Thoracic aorta (tissue), 2 donors: Measurements from ENCODE around the gene KIF18A. TPM values are rescaled to one million over a fixed set of nuclear protein-coding genes. Genes with fewer than 3 reads are reported as not detected.

Experiments
- ATAC-seq: fragments of 150-250 bp; one replicate; pipeline ENCODE4 v1.8.0; 2017; ENCODE audit warnings: low read depth; ENCODE audit not compliant: insufficient number of reproducible peaks, low FRiP score
- DNase-seq: peaks from one replicate; pipeline ENCODE4 v3.0.0-alpha.2; 2020; ENCODE audit warnings: low spot score
- H3K27ac ChIP-seq, 2 donors: fragments of 200-600 bp; sonication (generic); 1 replicate in 1 of 2; 2 replicates in 1 of 2; pipeline ENCODE4 v1.5.1; 2016; ENCODE audit warnings: mild to moderate bottlenecking in 2 of 2, moderate library complexity in 2 of 2
- H3K27me3 ChIP-seq: fragments of 200-600 bp; sonication (generic); replicated peaks from 2 replicates; pipeline ENCODE4 v1.6.0; 2016; ENCODE audit warnings: mild to moderate bottlenecking; ENCODE audit not compliant: insufficient read depth
- H3K36me3 ChIP-seq: fragments of 200-600 bp; sonication (generic); one replicate; pipeline ENCODE4 v1.5.1; 2016
- H3K4me1 ChIP-seq, 2 donors: fragments of 200-600 bp; sonication (generic); 1 replicate in 1 of 2; 2 replicates in 1 of 2; pipeline versions ENCODE4 v1.5.1 to v1.6.0; 2016; ENCODE audit warnings: low read depth in 2 of 2, mild to moderate bottlenecking in 1 of 2; ENCODE audit not compliant: control insufficient read depth in 1 of 2
- H3K4me3 ChIP-seq: fragments of 200-600 bp; sonication (generic); 2 replicates; pipeline ENCODE4 v1.5.1; 2016; ENCODE audit warnings: mild to moderate bottlenecking
- H3K9me3 ChIP-seq: fragments of 200-600 bp; sonication (generic); 2 replicates; pipeline ENCODE4 v1.5.1; 2016
- total RNA-seq, 2 donors: library from RNA; depleted of rRNA; stranded (reverse); fragments of >200 nt; gene quantifications; one replicate each; pipeline versions ENCODE4 v1.1.0 to v1.2.3, GENCODE V29; 2016
- TF ChIP-seq, protein P1 (sequence below): fragments of 200-600 bp; sonication (generic); IDR thresholded peaks from one replicate; pipeline ENCODE4 v1.5.1; 2019; ENCODE audit warnings: antibody characterized with exemption

The KIF18A gene
- total RNA-seq, 2 donors from 2014 or later, result 0.28 TPM; not detected in 1

DNA sequence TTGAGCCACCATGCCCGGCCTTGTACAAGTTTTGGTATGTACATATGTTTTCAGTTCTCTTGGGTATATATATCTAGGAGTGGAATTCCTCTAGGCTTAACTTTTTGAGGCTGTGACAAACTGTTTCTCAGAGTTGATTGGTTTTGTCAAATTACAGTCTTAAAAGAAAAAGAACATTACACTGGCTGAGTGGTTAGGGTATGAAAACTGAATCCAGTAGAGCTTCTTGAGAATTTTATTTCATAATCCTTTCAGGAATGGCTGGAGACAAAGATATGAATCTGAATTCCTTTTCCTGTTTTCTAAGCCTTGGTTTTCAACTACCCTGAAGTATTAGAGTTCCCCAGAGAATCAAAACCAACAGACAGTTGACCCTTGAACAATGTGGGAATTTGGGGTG lies 6.8 kb upstream of the KIF18A start:
- Histone ChIP-seq H3K9me3 (no peaks in the 10 kb centered on the region), H3K27ac (no peak overlapping the region), H3K4me3 (no peak overlapping the region), H3K36me3 (peaks cover 6% of the 10 kb centered on the region), H3K27me3 (no peaks in the 10 kb centered on the region), H3K4me1 (peaks cover 6 to 21% of the 10 kb centered on the region in 2 donors)
- no peak for ATAC-seq
- no peak for DNase-seq
- TF ChIP-seq, protein P1, sequence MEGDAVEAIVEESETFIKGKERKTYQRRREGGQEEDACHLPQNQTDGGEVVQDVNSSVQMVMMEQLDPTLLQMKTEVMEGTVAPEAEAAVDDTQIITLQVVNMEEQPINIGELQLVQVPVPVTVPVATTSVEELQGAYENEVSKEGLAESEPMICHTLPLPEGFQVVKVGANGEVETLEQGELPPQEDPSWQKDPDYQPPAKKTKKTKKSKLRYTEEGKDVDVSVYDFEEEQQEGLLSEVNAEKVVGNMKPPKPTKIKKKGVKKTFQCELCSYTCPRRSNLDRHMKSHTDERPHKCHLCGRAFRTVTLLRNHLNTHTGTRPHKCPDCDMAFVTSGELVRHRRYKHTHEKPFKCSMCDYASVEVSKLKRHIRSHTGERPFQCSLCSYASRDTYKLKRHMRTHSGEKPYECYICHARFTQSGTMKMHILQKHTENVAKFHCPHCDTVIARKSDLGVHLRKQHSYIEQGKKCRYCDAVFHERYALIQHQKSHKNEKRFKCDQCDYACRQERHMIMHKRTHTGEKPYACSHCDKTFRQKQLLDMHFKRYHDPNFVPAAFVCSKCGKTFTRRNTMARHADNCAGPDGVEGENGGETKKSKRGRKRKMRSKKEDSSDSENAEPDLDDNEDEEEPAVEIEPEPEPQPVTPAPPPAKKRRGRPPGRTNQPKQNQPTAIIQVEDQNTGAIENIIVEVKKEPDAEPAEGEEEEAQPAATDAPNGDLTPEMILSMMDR, result no peak

DNA sequence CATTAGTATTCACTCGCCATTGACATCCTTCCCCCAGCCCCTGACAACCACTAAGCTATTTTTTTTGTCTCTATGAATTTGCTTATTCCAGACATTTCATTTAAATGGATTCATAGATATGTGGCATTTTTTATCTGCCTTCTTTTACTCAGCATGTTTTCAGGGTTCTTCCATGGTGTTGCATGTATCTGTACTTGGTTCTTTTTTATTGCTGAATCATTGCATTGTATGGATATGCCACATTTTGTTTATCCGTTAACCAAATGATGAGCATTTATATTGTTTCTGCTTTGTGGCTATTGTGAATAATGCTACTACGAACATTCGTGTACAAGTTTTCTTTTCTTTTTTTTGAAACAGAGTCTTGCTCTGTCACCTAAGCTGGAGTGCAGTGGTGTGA lies 6.2 kb upstream of the KIF18A start:
- no peak overlapping the region for H3K4me3 ChIP-seq
- TF ChIP-seq, protein P1, result no peak

GRCh38 chr11:28110821-28111200 lies 2.9 kb upstream of the KIF18A start:
- Histone ChIP-seq H3K27ac (peak overlapping the region; percentile 78 to 81), H3K4me3 (peak overlapping the region; percentile 85), H3K27me3 (no peaks in the 10 kb centered on the region), H3K4me1 (peaks cover 12 to 41% of the 10 kb centered on the region in 2 donors), H3K9me3 (no peaks in the 10 kb centered on the region), H3K36me3 (peaks cover 6% of the 10 kb centered on the region)
- ATAC-seq, result no peak
- no peak for DNase-seq
- TF ChIP-seq, protein P1, result no peak

More for the DNA sequence above, 6.2 kb upstream of the KIF18A start:
- peaks cover 7 to 27% of the 10 kb centered on the region in 2 donors for H3K4me1 ChIP-seq
- ATAC-seq, result no peak
- H3K9me3 ChIP-seq, result no peaks in the 10 kb centered on the region
- no peaks in the 10 kb centered on the region for H3K27me3 ChIP-seq
- H3K36me3 ChIP-seq, result peaks cover 6% of the 10 kb centered on the region
- DNase-seq, result no peak
- no peak overlapping the region for H3K27ac ChIP-seq

DNA sequence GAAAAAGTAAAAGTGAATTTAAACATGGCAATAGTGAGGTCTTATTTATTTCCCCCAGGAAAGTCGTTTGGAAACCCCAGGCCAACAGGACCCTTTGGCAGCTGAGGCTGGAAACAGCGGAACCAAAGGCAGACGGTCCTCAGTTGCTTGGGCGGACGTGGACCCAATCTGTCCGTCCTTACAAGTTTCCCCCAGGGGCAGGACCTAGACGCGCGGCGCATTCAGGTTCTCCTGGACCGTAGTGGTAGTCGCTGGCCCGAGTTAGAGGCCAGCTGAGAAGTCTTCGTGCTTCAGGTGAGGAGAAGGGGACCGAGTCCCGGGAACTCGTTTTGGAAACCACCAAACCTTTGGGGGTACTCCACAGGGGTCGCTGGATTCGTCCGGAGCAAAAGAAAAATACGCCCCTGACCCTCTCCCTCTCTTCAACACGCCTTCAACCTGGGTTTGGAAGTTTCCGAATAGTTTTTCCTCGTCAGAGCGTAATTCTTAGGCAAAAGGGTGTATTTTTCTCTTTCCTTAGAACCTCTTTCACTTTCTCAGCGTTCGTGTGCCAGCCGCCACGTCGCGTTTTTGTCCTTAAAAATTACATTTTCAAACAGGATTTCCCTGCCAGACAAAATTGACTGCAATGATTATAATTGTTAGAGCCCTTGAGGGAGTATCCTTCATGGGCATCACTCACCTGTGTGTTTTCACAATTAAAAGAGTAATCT lies 2.3 kb upstream of the KIF18A start:
- ATAC-seq (no peak), DNase-seq (peak; percentile 6)
- Histone ChIP-seq H3K27me3 (no peaks in the 10 kb centered on the region), H3K4me3 (peak overlapping the region; percentile 85), H3K36me3 (peaks cover 6% of the 10 kb centered on the region), H3K9me3 (no peaks in the 10 kb centered on the region), H3K27ac (peak overlapping the region; percentile 78 to 81), H3K4me1 (peaks cover 12 to 41% of the 10 kb centered on the region in 2 donors)
- TF ChIP-seq, protein P1, result no peak

- no peaks in the 10 kb centered on the region for H3K9me3 ChIP-seq
- peak overlapping the region; percentile 80 for H3K4me3 ChIP-seq
- ATAC-seq (no peak), DNase-seq (no peak)
- H3K4me1 ChIP-seq, result peaks cover 12 to 41% of the 10 kb centered on the region in 2 donors
- H3K36me3 ChIP-seq, result no peaks in the 10 kb centered on the region
- peak overlapping the region in 1 of 2 donors; percentile 70 for H3K27ac ChIP-seq
- TF ChIP-seq, protein P1, result no peak
- H3K27me3 ChIP-seq, result no peaks in the 10 kb centered on the region
Observed at GRCh38 chr11:28108958-28109357, 1.0 kb upstream of the KIF18A start.
